GM19351 (cell line): ENCODE results near the gene DLK1.

Experiments used
- ATAC-seq: cut with Tn5 transposase; IDR thresholded peaks from one replicate; pipeline ENCODE4 v1.9.1; 2021; ENCODE audit warnings: mild to moderate bottlenecking, moderate library complexity; ENCODE audit not compliant: unreplicated experiment

The DLK1 gene

GRCh38 chr14:100732766-100733100, 6.0 kb downstream of the DLK1 start:
- no peak for ATAC-seq

- no peak for ATAC-seq
Observed at GRCh38 chr14:100733152-100733850, 6.6 kb downstream of the DLK1 start.

GRCh38 chr14:100734031-100734990, 7.6 kb downstream of the DLK1 start:
- no peak for ATAC-seq

GRCh38 chr14:100735271-100735670, 8.6 kb downstream of the DLK1 start:
- no peak for ATAC-seq

GRCh38 chr14:100736269-100737180, 9.8 kb downstream of the DLK1 start:
- ATAC-seq, result no peak

- no peak for ATAC-seq
Observed at GRCh38 chr14:100737526-100737925, 10.8 kb downstream of the DLK1 start.

- no peak for ATAC-seq
Observed at GRCh38 chr14:100738269-100738691, 11.6 kb downstream of the DLK1 start.

- no peak for ATAC-seq
Observed at GRCh38 chr14:100738704-100739131, 12.0 kb downstream of the DLK1 start.

GRCh38 chr14:100739306-100739705, 12.6 kb downstream of the DLK1 start:
- ATAC-seq, result no peak

GRCh38 chr14:100740196-100740825, 13.6 kb downstream of the DLK1 start:
- ATAC-seq, result no peak

GRCh38 chr14:100740929-100741328, 14.2 kb downstream of the DLK1 start:
- no peak for ATAC-seq

GRCh38 chr14:100741966-100742365, 15.3 kb downstream of the DLK1 start:
- no peak for ATAC-seq

GRCh38 chr14:100746326-100746725, 19.6 kb downstream of the DLK1 start:
- no peak for ATAC-seq

- ATAC-seq, result no peak
Observed at GRCh38 chr14:100747021-100747586, 20.4 kb downstream of the DLK1 start.

GRCh38 chr14:100747736-100748135, 21.0 kb downstream of the DLK1 start:
- ATAC-seq, result no peak

GRCh38 chr14:100748403-100748802, 21.7 kb downstream of the DLK1 start:
- no peak for ATAC-seq

GRCh38 chr14:100748944-100749343, 22.3 kb downstream of the DLK1 start:
- no peak for ATAC-seq

GRCh38 chr14:100749967-100750597, 23.4 kb downstream of the DLK1 start:
- ATAC-seq, result no peak

- ATAC-seq, result no peak
Observed at GRCh38 chr14:100750762-100751699, 24.3 kb downstream of the DLK1 start.
